ENCODE results near the gene KCNK2. TPM values are rescaled to one million over a fixed set of nuclear protein-coding genes. Genes with fewer than 3 reads are reported as not detected.

Gene KCNK2
- total RNA-seq, 2 donors from 2014 or later: 0.12 TPM; not detected in 1

DNA sequence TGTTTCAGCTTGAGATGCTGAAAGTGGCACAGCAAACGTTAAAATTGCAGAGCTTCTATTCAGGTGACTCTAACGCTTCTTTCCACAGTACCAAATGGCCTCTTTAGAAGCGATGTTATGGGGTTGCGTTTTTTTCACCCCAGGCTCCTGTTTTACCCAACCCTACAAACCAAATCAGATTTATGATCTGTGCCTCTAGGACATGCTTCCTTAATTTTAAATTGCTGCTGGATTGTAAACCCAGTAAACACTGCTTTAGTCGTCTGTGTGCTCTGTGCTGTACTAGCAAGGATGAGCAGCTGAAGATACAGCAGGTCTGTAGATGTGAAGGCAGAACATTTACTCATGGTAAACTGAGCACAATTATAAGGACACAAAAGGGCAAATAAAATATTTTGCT is 13.0 kb downstream of the KCNK2 start:
- no peaks in the 10 kb centered on the region for H3K4me1 ChIP-seq
- no peaks in the 10 kb centered on the region for H3K9me3 ChIP-seq
- DNase-seq (ENCODE audit: low spot score): no peak
- no peak overlapping the region for H3K27ac ChIP-seq
- TF ChIP-seq, protein P1, sequence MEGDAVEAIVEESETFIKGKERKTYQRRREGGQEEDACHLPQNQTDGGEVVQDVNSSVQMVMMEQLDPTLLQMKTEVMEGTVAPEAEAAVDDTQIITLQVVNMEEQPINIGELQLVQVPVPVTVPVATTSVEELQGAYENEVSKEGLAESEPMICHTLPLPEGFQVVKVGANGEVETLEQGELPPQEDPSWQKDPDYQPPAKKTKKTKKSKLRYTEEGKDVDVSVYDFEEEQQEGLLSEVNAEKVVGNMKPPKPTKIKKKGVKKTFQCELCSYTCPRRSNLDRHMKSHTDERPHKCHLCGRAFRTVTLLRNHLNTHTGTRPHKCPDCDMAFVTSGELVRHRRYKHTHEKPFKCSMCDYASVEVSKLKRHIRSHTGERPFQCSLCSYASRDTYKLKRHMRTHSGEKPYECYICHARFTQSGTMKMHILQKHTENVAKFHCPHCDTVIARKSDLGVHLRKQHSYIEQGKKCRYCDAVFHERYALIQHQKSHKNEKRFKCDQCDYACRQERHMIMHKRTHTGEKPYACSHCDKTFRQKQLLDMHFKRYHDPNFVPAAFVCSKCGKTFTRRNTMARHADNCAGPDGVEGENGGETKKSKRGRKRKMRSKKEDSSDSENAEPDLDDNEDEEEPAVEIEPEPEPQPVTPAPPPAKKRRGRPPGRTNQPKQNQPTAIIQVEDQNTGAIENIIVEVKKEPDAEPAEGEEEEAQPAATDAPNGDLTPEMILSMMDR (IDR thresholded peaks at IDR 0.05): no peak
- no peak overlapping the region for H3K4me3 ChIP-seq
- H3K27me3 ChIP-seq: no peaks in the 10 kb centered on the region
- H3K36me3 ChIP-seq: no peaks in the 10 kb centered on the region

DNA sequence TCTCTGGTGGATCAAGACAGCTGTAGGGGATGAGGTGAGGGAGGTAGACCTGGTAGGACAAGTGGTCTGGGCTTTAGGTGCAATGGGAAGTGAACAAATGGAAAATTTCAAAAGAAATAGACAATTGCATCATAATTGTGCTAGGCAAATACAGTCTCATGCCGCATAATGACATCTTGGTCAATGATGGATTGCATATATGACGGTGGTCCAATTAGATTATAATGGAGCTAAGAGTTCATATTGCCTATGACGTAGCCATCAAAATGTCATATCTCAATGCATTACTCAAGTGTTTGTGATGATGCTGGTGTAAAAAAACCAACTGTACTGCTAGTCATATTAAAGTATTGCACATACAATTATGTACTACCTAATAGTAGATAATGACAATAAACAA is 19.0 kb downstream of the KCNK2 start:
- no peaks in the 10 kb centered on the region for H3K36me3 ChIP-seq
- peaks cover 0 to under 1% of the 10 kb centered on the region in 2 donors for H3K9me3 ChIP-seq
- H3K4me1 ChIP-seq: no peaks in the 10 kb centered on the region
- H3K27me3 ChIP-seq: no peaks in the 10 kb centered on the region
- TF ChIP-seq, protein P1 (IDR thresholded peaks at IDR 0.05): no peak
- H3K27ac ChIP-seq: no peak overlapping the region
- DNase-seq (ENCODE audit: low spot score): no peak
- H3K4me3 ChIP-seq: no peak overlapping the region

DNA sequence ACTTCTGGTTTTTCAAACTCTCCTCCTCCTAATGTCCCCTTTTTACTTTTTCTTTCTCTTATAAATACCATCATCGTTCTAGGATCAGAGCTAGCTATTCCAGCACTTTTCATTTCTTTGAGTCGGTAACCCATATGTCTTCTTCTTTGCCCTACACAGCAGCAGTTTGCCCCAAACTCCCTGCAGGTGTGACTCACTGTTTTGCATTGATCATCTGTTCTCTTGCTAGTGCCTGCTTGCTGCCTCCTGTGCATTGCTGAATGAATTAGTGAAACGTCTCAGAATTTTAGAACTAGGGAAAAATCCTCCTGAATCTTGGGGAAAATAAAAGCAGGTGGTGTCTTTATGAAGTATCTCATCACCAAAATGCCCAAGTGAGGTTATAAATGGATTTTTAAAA is 21.7 kb downstream of the KCNK2 start:
- Histone ChIP-seq H3K27ac (no peak overlapping the region), H3K36me3 (no peaks in the 10 kb centered on the region), H3K9me3 (peaks cover 0 to 15% of the 10 kb centered on the region in 2 donors), H3K4me3 (no peak overlapping the region), H3K27me3 (no peaks in the 10 kb centered on the region), H3K4me1 (no peaks in the 10 kb centered on the region)
- TF ChIP-seq, protein P1 (IDR thresholded peaks at IDR 0.05): no peak
- no peak for DNase-seq (ENCODE audit: low spot score)

DNA sequence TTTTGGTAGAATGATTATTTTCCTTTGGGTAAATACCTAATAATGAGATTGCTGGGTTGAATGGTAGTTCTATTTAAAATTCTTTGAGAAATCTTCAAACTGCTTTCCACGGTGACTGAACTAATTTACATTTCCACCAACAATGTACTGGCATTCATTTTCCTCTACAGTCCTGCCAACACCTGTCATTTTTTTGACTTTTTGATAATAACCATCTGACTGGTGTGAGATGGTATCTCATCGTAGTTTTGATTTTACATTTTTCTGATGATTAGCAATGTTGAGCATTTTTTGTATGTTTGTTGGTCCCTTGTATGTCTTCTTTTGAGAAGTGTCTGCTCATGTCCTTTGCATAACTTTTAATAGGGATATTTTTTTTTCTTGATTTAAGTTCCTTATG is 23.5 kb downstream of the KCNK2 start:
- Histone ChIP-seq H3K4me1 (no peaks in the 10 kb centered on the region), H3K27ac (no peak overlapping the region), H3K4me3 (no peak overlapping the region), H3K27me3 (no peaks in the 10 kb centered on the region), H3K9me3 (peaks cover 0 to 15% of the 10 kb centered on the region in 2 donors), H3K36me3 (no peaks in the 10 kb centered on the region)
- DNase-seq (ENCODE audit: low spot score): no peak
- TF ChIP-seq, protein P1 (IDR thresholded peaks at IDR 0.05): no peak

DNA sequence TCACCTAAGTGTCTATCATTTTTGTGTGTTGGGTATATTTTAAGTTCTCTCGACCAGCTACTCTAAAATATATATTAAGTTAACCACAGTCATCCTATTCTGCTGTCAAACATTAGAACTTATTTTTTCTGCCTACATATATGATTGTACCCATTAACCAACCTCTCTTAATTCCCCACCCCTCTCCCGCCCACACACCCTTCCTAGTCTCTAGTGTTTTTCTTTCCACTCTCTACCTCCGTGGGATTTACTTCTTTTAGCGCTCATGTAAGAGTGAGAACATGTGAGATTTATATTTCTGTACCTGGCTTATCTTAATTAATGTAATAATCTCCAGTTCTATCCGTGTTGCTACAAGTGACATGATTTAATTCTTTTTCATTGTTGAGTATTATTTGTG is 26.6 kb downstream of the KCNK2 start:
- no peak overlapping the region for H3K4me3 ChIP-seq
- peaks cover 0 to 15% of the 10 kb centered on the region in 2 donors for H3K9me3 ChIP-seq
- no peaks in the 10 kb centered on the region for H3K4me1 ChIP-seq
- DNase-seq (ENCODE audit: low spot score): no peak
- no peaks in the 10 kb centered on the region for H3K36me3 ChIP-seq
- H3K27ac ChIP-seq: no peak overlapping the region
- TF ChIP-seq, protein P1 (IDR thresholded peaks at IDR 0.05): no peak
- H3K27me3 ChIP-seq: no peaks in the 10 kb centered on the region

DNA sequence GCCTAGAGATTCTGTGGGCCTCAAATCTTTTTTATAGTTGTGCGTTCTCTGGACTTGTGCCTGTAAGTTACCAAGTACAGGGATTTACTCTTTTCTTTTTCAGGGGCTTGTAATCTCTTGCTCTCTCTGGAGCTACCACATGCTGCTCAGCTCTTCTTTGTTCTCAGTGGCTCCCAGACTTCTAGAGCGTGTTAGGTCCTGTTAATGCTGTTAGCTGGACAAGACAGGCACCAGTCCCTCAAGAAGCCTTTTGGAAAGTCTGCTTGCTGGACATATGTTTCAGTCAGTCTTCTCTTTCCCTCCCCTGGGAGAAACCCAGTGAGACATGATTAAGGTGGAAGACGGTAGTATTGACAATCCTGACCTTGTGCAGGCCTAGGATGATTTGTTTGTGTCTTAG is 29.4 kb downstream of the KCNK2 start:
- no peaks in the 10 kb centered on the region for H3K4me1 ChIP-seq
- no peak overlapping the region for H3K27ac ChIP-seq
- no peak overlapping the region for H3K4me3 ChIP-seq
- TF ChIP-seq, protein P1 (IDR thresholded peaks at IDR 0.05): no peak
- no peaks in the 10 kb centered on the region for H3K36me3 ChIP-seq
- H3K27me3 ChIP-seq: no peaks in the 10 kb centered on the region
- peaks cover 0 to 11% of the 10 kb centered on the region in 2 donors for H3K9me3 ChIP-seq
- DNase-seq (ENCODE audit: low spot score): no peak

All from right atrium auricular region (tissue), 2 donors.